Head of caudate nucleus (tissue), 42 donors: ENCODE measurements around the gene HPS1.
"Not testable (repeated sequence)": the region's sequence is repeated elsewhere in the genome, so short reads cannot be mapped to it uniquely, and the experiment has no call there.

Experiments
- DNase-seq, 42 donors: peaks; one replicate each; pipeline versions ENCODE4 v3.0.0 to v3.0.0-alpha.2; 2020 to 2021; ENCODE audit warnings: mixed read lengths in 7 of 42
- intact Hi-C: fragments of 100-400 bp; cut with DNase I; formaldehyde crosslinking; loops from one replicate; pipeline ENCODE4 v1.15.0; 2022

HPS1 gene

GRCh38 chr10:98402931-98403718, 43.6 kb downstream of the HPS1 start:
- intact Hi-C loops = no loop called here
- no peak for DNase-seq

GRCh38 chr10:98402478-98402877, 44.3 kb downstream of the HPS1 start:
- DNase-seq = no peak
- intact Hi-C loops = no loop called here

- DNase-seq = no peak
- intact Hi-C loops = no loop called here
These were observed 46.3 kb downstream of the HPS1 start for GRCh38 chr10:98400482-98400881.

- intact Hi-C loops = no loop called here
- DNase-seq = no peak
These were observed 47.0 kb downstream of the HPS1 start for GRCh38 chr10:98399784-98400183.

GRCh38 chr10:98397089-98397600, 49.6 kb downstream of the HPS1 start:
- intact Hi-C loops = no loop called here
- DNase-seq = no peak

GRCh38 chr10:98396096-98397063, 50.4 kb downstream of the HPS1 start:
- no peak for DNase-seq
- intact Hi-C loops = no loop called here

- intact Hi-C loops = no loop called here
- peak in 1 of 42 donors; percentile 11 for DNase-seq
These were observed 51.8 kb downstream of the HPS1 start for GRCh38 chr10:98394851-98395440.

GRCh38 chr10:98391578-98391991, 55.1 kb downstream of the HPS1 start:
- intact Hi-C loops = no loop called here
- peak in 29 of 42 donors; percentile 9 to 70 (median 41) for DNase-seq

- intact Hi-C loops = no loop called here
These were observed 55.7 kb downstream of the HPS1 start for GRCh38 chr10:98391065-98391464.

GRCh38 chr10:98390406-98390805, 56.3 kb downstream of the HPS1 start:
- intact Hi-C loops = no loop called here
- no peak for DNase-seq

More at GRCh38 chr10:98391065-98391464, 55.7 kb downstream of the HPS1 start:
- DNase-seq = no peak

- DNase-seq = no peak
- intact Hi-C loops = no loop called here
These were observed 57.3 kb downstream of the HPS1 start for GRCh38 chr10:98389398-98389797.

- intact Hi-C loops = no loop called here
- no peak for DNase-seq
These were observed 58.6 kb downstream of the HPS1 start for GRCh38 chr10:98388101-98388655.

- DNase-seq = no peak
- intact Hi-C loops = no loop called here
These were observed 62.1 kb downstream of the HPS1 start for GRCh38 chr10:98384531-98385133.

- intact Hi-C loops = no loop called here
- DNase-seq = no peak
These were observed 62.9 kb downstream of the HPS1 start for GRCh38 chr10:98383869-98384268.

- intact Hi-C loops, DNase-seq: not testable (repeated sequence)
These were observed 63.5 kb downstream of the HPS1 start for GRCh38 chr10:98383134-98383667.

GRCh38 chr10:98382691-98383101, 64.0 kb downstream of the HPS1 start:
- intact Hi-C loops = no loop called here
- no peak for DNase-seq

GRCh38 chr10:98380493-98381339, 66.0 kb downstream of the HPS1 start:
- peak in 1 of 42 donors; percentile 4 for DNase-seq
- intact Hi-C loops = no loop called here

- DNase-seq = no peak
- intact Hi-C loops = no loop called here
These were observed 68.0 kb downstream of the HPS1 start for GRCh38 chr10:98378722-98379121.
